Endothelial cell of hepatic sinusoid (primary cell): ENCODE measurements around the gene ZNF362.
"Not testable (repeated sequence)": the region's sequence is repeated elsewhere in the genome, so short reads cannot be mapped to it uniquely, and the experiment has no call there.

Experiments
- in situ Hi-C: cut with HindIII; loops from 2 replicates; pipeline ENCODE4 v1.10.0; 2017; ENCODE audit warnings: low sequenced_read_pairs

Gene ZNF362

GRCh38 chr1:33256471-33257206 lies at the start of gene ZNF362:
TSS of gene ZNF362 (plus strand) at chr1:33256492. CDS start at chr1:33270575, 14,083 bp downstream.
- in situ Hi-C loops: no loop called here

GRCh38 chr1:33211972-33212371 lies 44.3 kb upstream of the ZNF362 start:
- in situ Hi-C loops: no loop called here

GRCh38 chr1:33219886-33220661 lies 36.2 kb upstream of the ZNF362 start:
- in situ Hi-C loops: no loop called here

GRCh38 chr1:33220676-33221384 lies 35.5 kb upstream of the ZNF362 start:
- in situ Hi-C loops: no loop called here

GRCh38 chr1:33221385-33221758 lies 34.9 kb upstream of the ZNF362 start:
- in situ Hi-C loops: no loop called here

GRCh38 chr1:33222381-33222780 lies 33.9 kb upstream of the ZNF362 start:
- in situ Hi-C loops: no loop called here

- in situ Hi-C loops: no loop called here
Observed at GRCh38 chr1:33224166-33224707, 32.1 kb upstream of the ZNF362 start.

- in situ Hi-C loops: no loop called here
Observed at GRCh38 chr1:33225586-33225985, 30.7 kb upstream of the ZNF362 start.

- in situ Hi-C loops: no loop called here
Observed at GRCh38 chr1:33228935-33229487, 27.3 kb upstream of the ZNF362 start.

GRCh38 chr1:33231166-33231565 lies 25.1 kb upstream of the ZNF362 start:
- in situ Hi-C loops: no loop called here

GRCh38 chr1:33232716-33233115 lies 23.6 kb upstream of the ZNF362 start:
- in situ Hi-C loops: no loop called here

- in situ Hi-C loops: no loop called here
Observed at GRCh38 chr1:33234131-33234530, 22.2 kb upstream of the ZNF362 start.

- in situ Hi-C loops: no loop called here
Observed at GRCh38 chr1:33234588-33234990, 21.7 kb upstream of the ZNF362 start.

- in situ Hi-C loops: no loop called here
Observed at GRCh38 chr1:33235521-33235920, 20.8 kb upstream of the ZNF362 start.

- in situ Hi-C loops: no loop called here
Observed at GRCh38 chr1:33236498-33236897, 19.8 kb upstream of the ZNF362 start.

GRCh38 chr1:33237579-33237978 lies 18.7 kb upstream of the ZNF362 start:
- in situ Hi-C loops: no loop called here

- in situ Hi-C loops: not testable (repeated sequence)
Observed at GRCh38 chr1:33238194-33238724, 18.0 kb upstream of the ZNF362 start.

GRCh38 chr1:33239410-33239809 lies 16.9 kb upstream of the ZNF362 start:
- in situ Hi-C loops: not testable (repeated sequence)

GRCh38 chr1:33241866-33242265 lies 14.4 kb upstream of the ZNF362 start:
- in situ Hi-C loops: no loop called here

- in situ Hi-C loops: no loop called here
Observed at GRCh38 chr1:33242652-33243051, 13.6 kb upstream of the ZNF362 start.
